IPS-NIHi7 (cell line): Measurements from ENCODE around the gene EIF2AK2.
"Not testable (repeated sequence)": the region's sequence is repeated elsewhere in the genome, so short reads cannot be mapped to it uniquely, and the experiment has no call there.

Experiments used
- DNase-seq: peaks from one replicate; pipeline ENCODE4 v3.0.0; 2012; ENCODE audit warnings: mixed read lengths; ENCODE audit errors: extremely low spot score

Gene EIF2AK2

DNA sequence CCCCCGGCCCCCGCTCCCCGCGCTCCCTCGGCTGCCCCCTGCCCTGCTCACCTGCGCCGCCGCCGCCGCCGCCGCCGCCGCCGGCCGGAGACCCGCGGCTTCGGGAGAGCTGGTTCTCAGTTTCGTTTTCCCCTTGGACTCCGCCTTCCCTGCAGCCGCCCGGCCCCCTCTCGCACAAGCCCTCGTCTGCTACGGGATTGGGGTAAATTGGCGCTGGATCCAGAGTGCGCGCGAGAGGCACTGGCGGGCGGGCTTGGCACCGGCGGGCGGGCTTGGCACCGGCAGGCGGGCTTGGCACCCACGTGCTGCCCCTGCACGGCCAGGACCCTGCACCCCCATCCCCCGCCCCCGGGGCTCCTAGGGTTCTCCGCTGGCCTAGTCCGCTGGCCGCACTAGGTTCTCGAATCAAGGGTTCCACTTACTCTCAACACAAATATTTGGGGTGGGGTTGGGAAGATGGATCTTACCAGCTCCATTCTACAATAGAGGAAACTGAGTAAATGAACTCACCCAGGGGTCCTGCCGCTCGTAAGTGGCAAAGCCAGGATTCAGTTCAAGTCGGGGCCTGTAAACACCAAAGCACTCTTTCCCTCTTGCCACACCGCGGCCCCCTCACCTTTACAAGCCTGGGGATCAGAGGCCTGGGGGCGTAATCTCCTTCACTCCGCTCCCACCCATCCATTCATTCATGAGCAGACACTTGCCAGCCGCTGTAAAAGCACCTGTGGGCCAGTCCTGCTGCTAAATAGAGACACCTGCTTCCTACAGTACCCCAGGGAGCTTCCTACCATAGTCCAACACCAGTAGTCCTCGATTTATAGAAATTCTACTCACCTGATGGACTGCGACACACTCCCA is at the start of gene EIF2AK2:
Gene EIF2AK2, minus strand, starts transcription at position 124 of the 858 bp plus-strand sequence. CDS start 9,174 bp downstream, outside the sequence.
- peak; percentile 97 for DNase-seq

DNA sequence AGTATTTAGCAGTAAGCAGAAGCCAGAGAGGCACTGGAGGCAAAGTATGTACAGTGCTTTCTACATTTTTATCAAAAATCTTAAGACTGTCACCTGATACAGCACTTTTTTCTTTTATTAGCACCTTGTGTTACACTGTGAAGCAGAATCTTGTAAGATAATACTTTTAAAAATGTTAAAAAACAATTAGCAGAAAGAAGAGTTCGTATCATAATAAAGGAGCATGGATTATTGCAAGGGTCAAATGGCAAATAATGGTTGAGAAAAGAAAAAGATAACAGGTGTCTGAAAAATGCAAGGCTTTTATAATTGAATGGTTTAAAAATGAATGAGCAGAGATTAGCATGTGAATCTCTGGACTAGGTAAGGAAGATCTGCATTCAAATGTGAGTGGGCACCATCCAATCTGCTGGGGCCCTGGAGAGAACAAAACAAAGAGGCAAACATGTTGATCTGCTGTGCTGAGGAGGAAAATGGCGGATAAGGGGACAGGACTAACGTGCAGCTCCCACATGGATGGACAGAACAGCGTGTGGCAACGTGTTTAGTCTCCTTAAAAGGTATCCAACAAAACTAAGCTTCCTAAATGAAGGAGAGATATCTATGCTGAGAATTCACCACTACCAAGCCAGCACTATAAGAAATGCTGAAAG is 49.0 kb upstream of the EIF2AK2 start:
- peak; percentile 35 for DNase-seq

DNA sequence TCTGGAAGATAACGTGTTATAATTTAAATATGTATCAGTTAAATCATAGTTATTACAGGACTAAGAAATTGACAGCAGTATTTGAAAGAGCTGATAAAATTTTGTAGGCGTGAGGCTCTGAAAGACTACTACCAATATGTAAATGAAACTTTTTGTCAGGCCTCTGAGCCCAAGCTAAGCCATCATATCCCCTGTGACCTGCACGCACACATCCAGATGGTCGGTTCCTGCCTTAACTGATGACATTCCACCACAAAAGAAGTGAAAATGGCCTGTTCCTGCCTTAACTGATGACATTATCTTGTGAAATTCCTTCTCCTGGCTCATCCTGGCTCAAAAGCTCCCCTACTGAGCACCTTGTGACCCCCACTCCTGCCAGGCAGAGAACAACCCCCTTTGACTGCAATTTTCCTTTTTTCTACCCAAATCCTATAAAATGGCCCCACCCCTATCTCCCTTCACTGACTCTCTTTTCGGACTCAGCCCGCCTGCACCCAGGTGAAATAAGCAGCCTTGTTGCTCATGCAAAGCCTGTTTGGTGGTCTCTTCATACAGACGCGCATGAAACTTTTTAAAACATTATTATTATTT is 48.4 kb upstream of the EIF2AK2 start:
- not testable (repeated sequence) for DNase-seq

DNA sequence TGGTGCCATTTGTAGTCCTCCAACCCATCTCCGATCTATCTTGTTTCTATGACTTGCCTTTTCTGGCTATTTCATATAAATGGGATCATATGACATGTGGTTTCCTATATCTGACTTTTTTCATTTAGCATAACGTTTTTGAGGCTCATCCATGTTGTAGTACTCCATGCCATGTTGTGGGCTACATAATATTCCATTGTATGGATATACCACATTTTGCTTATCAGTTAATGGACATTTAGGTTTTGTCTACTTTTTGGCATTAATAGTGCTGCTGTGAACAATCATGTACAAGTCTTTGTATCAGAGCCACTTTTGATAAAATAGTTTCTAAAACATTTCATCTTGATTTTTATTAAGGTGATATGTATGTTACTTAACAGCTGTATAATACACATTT is 46.9 kb upstream of the EIF2AK2 start:
- DNase-seq, result no peak

DNA sequence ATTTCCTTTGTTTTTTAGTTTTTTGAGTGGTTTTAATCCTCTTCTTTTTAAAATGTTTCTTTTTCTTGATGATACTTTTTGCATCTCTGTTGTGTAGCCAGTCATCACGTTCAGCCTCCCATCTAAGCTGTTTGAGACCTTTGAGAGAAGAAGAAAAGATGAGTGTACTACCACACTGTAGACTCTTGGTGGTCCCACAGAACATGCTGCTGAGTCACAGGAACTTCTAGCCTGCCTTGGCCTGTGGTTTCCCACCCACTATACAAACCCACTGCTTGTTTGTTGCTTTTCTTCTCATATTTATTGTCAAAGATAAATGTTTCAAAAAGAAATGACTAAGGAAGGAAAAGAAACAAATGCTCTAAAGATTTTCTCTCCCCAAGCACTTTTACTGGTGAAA is 45.0 kb upstream of the EIF2AK2 start:
- no peak for DNase-seq

DNA sequence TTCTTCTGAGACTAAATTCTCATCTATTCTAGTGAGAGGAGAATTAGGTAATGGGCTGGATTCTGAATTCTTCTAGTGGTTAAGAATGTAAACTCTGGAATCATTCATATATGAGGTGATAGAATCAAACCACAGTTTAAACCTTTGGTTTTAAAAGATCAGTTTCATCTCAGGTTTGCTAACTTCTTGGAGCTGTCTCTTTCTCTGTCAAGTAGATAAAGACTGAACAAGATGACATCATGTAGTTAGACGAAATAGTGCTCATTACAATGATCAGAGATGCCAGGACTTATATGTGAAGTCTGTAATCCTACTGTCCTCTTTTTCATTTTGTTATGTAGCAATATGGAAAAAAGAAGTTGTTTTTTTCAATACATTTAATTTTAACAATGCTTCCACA is 44.4 kb upstream of the EIF2AK2 start:
- no peak for DNase-seq

DNA sequence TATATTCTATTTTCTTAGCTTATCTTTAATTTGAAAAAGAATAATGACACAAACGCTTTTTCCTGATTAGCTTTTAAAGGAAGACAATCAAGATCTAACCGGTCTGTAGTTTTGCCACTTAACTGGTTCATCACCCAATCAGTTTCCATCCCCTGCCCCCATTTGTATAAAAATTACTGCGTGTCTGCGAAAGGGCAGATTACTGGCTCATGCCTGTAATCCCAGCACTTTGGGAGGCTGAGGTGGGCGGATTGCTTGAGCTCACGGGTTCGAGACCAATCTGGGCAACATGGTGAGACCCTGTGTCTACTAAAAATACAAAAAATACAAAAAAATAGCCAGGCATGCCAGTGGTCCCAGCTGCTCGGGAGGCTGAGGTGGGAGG is 41.9 kb upstream of the EIF2AK2 start:
- no peak for DNase-seq

DNA sequence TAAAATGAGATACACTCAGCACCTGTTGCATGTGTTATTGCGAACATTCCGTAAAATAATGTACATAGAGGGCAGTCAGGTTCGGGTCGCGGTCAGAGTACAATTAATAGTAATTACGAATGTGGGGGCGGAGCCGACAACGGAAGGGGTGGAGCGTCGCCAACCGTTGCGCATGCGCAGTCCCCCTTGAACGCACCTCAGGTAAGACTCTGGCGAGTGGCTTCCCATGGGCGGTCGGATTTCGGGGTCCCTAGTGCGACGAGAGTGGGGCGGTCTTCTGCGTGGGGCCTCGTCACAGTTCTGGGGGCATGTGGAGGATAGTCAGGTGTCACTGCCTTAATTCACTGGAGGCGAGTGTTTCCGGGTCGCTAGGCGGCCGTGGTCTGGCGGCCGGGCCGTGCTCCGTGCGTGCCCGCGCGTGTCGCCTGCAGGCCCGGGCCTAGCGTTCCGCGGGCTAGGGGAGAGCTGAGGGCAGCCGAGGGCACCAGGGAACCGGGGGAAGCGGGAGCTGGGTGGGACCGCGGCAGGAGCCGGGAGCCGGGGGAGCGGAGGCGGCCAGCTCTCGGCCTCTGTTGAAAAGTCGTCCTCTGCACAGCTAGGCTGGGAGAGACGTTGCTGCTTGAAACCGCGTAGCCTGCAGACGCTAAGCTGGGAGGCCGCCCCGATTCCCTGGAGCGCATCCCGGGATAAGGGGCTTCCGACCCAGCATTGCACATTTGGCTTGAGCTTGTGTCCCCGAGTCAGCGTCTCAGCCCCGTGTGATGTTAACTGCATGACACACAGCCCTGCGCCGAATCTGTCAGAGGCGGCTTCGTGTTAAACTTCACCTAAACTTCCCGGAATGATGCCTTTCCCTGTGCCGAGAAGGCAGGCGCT is 39.8 kb upstream of the EIF2AK2 start, which contains the start of gene CEBPZOS:
Gene CEBPZOS, plus strand, starts transcription at position 177 of the 876 bp plus-strand sequence. CDS start 3,209 bp downstream, outside the sequence.
- DNase-seq, result peak; percentile 81

DNA sequence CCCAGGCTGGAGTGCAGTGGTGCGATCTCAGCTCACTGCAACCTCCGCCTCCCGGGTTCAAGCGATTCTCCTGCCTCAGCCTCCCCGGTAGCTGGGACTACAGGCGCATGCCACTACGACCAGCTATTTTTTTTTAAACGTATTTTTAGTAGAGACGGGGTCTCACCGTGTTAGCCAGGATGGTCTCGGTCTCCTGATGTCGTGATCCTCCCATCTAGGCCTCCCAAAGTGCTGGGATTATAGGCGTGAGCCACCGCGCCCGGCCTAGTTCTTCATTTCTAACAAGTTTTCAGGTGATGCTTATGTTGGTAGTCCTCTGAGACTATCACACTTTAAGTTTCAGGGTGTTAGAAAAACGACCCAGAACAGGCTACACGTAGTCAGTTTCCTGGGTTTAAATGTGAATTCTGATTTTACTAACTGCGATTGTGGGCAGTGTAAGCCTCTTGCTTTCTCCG is 39.1 kb upstream of the EIF2AK2 start:
- DNase-seq, result not testable (repeated sequence)

DNA sequence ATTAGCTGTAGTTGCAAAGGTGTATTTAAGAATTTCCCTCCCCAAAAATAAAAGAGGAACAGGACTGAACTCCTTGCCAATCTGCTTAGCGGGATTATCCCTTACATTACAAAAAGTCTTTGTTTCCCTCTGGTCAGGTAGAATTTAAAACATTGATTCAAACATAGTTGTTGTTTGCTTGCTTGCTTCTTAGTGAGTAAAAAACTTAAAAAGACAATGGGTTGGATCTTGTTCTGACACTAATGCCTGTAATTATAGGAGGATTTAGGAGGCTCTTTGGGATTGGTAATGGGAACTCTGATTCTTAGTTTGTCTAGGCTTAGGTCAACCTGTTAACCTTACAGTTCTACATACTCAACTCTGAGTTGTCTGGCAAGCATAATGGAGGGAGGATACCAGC is 35.8 kb upstream of the EIF2AK2 start:
- DNase-seq, result no peak

DNA sequence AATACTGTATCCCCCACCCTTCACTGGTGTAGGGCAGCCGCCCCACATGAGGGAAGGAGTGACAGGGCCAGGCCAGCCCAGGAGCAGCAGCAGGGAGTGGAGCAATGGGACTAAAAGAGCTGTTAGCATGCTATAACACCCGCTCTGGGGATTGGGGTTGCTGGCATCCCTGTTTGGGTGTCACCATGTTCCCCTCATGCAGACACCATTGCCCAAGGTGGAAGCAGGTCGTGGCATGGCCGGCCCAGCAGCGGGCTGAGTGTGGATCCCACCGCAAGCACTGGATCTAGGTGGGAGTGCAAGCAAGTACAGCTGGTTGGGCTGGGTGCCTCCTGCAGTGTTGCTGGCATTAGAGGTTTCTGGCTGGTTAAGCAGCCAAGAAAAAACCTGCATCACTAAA is 35.0 kb upstream of the EIF2AK2 start:
- no peak for DNase-seq

DNA sequence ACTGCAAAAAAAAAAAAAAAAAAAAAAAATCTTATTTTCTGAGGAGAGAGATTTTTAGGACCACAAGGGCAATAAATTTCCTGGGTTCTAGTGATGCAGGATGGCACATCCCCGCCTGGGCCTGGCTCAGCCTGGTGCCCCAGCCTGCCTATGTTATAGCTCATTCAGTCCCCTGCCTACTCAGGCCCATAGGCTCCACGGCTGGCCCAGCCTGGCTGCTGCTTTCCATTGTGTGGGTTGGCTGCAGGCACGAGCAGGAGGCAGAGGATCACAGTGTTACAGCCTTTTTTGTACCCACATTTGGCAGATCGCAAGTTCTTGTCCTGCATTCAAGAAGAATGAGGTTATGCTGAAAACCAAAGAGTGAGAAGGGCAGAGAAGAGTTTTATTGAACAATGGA is 34.5 kb upstream of the EIF2AK2 start:
- DNase-seq, result no peak

DNA sequence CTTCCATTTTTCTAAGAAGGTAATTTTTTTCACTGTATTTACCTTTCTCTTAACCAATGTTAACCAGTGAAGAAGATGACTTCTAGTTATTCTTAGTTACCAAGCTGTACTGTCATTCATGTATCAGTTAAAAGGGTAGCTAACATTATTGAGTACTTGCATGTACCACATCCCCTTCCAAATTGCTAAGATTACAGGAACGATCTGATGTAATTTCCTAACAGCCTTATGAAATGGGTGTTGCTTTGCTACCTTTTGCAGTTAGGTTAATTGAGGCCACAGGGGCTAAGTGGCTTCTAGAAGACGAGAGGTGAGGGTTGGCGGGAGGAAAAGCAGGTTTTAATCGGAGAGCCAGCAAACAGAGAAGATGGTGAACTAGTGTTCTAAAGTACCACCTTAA is 33.5 kb upstream of the EIF2AK2 start:
- no peak for DNase-seq

DNA sequence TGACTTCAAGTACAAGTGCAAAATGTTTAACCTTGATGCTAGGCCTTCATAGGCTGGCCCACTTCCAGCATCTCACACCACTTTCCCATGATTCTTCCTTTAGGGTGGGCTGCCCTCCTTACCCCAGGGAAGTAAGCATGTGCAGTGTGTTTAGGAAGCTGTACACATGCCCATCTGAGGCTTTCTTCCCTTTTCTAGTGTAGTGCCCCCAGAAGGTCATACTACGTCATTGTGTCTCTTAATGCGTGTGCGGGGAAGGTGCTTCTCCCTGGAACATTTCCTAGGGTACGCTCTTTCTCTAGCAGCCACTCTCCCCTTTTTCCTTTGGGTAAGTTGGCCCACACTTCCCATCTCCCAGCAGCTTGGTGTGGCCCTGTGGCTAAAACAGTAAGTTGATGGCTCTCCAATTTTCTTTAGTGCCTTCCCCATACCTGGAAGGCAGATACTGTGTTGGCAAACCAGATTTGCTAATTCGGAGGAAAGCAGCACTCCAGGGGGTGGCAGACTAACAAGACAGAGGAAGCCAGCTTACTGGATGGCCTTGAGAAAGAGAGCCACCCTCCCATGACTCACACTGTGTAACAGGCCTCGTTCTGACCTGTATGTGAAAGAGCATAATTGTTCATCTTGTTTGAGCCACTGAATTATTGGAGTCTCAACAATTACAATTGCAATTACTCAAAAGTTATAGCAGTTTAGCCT is 32.8 kb upstream of the EIF2AK2 start:
- DNase-seq, result peak; percentile 71

DNA sequence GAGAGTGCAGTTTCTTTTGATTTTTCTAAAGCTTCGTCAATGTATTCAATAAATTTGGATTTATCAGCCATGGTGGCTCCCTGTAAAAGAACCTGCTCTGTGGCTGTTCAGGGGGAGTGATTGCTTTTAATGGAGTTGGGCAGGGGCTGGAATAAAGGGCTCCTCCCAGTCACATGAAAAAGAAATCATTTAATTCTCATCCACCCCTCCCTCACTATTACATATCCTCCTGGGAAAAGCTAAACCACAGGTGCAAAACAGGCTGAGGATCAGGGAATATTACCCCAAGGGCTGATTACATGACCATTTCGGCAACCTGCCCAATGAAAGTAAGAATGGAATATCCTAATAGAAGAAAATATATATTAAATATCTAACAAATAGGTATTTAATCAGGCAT is 31.8 kb upstream of the EIF2AK2 start, which contains the start of gene SULT6B1:
Gene SULT6B1, minus strand, starts transcription at position 101 of the 400 bp plus-strand sequence. Its CDS starts 30 bp downstream, at position 71.
- DNase-seq, result no peak

DNA sequence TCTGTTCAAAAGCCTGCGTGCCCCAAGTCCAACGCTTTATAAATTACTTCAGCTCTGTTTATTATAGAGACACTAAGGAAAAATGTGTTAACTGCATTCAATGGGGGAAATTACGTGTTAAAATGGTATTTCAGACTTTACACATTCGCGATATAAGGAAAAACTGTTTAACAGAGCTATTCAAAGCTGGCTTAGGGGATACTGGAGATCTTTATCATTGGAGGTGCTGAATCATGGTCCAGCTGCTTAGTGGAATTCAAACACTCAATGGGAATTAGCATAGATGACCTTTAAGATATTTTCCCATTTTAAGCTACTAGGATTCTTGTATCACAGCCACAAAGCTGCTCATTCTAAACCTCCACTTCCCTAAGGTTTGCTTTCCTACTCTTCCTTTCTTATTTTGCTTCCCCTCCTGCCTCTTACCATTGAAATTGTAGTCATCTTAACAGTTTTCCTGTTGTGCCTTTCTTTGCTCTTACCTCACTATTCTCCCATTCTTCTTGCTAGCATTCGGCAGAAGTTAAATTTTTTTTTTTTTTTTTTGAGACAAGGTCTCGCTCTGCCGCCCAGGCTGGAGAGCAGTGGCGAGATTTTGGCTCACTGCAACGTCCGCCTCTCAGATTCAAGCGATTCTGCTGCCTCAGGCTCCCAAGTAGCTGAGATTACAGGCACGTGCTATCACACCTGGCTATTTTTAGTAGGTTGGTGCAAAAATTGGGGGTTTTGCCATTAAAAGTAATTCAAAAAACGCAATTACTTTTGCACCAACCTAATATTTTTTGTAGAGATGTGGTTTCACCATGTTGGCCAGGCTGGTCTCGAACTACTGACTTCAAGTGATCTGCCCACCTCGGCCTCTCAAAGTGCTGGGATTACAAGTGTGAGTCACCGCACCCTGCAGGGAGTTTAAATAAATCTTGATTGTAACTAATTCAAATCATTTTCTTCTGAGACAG is 25.2 kb upstream of the EIF2AK2 start:
- no peak for DNase-seq

DNA sequence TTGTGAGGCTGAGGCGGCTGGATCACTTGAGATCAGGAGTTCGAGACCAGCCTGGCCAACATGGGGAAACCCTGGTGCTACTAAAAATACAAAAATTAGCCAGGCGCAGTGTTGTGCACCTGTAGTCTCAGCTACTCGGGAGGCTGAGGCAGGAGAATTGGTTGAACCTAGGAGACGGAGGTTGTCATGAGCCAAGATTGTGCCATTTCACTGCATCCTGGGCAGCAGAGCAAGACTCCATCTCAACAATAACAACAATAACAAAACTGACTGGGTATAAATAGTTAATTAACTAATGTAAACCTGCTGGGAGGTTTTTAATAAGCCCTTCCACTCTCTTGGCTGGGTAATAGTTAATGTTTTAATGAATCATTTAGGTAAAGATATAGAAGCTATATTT is 23.9 kb upstream of the EIF2AK2 start:
- no peak for DNase-seq

DNA sequence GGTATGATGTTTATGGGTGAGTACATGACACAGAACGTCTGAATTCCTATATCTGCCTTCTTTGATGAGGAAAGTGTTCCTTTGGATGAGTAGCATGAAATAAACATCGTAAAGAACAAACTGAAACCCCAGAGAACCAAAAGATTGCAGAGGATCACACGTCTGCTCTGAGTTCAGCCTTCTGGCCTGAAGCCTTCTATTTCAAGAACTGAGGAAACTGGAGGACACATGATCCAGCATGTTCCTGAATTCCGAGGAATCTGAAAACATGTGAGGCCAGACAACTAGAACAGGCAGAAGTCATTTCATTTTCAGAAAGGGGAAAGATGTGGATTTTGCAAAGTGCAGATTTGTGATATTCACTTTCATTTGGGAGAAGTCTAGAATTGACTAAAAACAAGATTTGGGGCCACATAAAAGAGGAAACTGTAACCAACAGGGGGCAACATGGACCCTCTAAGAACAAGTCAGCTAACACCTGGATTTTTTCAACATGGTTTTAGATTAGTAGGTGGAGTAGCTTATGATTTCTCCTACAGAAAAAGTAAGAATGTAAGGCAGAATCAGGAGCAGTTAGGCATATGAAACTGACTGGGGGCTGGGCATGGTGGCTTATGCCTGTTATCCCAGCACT is 23.3 kb upstream of the EIF2AK2 start:
- peak; percentile 36 for DNase-seq

DNA sequence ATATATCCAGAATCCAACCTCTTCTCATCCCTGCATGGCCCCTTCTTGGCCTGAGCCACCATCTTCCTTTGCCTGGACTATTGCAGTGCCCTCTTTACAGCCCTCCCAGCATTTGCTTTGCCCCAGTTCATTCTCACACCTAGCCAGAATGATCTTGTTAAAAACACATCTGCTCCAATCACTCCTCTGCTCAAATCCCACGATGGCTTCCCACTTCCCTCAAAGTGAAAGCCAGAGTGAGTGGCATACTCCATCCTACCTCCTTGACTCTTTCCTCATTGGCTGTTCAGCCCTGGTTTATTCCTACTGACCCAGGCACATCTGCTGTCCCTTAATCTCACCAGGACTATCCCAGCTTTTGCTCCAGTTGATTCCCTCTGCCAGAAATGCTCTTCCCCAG is 17.0 kb upstream of the EIF2AK2 start:
- no peak for DNase-seq
